Inferior parietal cortex (tissue), 1 donor: ENCODE measurements around the gene TMEM129.
A peak's percentile ranks its signal among the peaks of the same experiment; 100 is the strongest.

ENCODE experiments used
- DNase-seq: peaks from one replicate; pipeline ENCODE4 v3.0.0-alpha.2; 2016; ENCODE audit errors: extremely low spot score

Gene TMEM129

DNA sequence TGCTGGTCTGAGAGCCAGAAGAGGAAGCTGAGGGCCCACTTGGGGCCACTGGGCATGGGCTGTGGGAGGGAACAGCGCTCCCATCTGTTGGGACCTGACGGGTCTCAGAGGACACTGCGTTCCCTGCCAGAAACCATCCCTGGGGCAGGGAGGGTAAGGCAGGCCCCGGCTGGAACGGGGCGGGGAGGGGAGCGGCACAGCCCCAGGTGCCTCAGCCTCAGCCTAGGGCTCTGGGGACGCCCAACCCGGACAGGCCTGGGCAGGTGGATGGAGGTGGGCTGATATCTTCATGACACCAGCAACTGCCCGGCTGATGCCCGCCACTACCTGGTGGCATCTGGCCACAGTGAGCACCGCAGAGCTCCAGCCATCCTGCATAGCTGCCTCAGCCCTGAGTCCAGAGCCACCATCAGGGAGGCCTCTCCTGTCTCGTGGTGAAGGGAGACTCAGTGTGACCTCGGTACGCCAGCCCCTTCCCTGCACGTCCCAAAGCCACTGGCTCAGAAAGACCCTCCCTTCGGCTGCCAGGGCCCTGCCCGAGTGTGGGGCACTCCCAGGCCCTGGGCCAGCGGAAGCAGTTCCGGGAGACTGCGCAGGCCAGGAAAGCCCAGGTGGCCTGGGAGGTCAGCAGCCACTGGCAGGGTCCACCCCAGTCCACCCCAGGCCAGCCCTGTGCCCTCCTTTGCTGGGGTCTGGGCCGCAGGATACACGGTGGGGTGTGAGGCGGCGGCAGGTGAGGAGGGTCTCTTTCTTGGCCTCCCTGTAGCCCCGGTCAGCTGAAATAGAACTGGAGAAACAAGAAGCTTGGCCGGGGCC lies 37.4 kb upstream of the TMEM129 start:
- no peak for DNase-seq

DNA sequence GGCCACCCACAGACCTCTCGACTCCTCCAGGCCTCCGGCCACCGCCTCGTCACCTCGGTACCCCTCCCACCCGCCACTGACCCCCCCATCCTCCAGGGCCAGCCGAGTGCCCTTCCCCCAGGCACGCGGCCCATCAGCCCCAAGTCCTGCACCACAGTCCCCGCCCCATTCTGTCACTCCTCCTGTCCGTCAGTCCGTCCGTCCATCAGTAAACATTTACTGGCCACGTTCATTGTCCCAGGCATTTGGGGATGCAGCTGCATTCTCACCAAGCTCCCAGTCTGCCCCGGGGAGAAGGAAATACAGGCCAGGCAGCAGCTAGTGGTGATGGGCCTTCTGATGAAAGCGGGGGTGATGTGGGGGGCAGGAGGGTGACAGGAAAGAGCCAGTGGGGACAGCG lies 36.7 kb upstream of the TMEM129 start:
- no peak for DNase-seq

DNA sequence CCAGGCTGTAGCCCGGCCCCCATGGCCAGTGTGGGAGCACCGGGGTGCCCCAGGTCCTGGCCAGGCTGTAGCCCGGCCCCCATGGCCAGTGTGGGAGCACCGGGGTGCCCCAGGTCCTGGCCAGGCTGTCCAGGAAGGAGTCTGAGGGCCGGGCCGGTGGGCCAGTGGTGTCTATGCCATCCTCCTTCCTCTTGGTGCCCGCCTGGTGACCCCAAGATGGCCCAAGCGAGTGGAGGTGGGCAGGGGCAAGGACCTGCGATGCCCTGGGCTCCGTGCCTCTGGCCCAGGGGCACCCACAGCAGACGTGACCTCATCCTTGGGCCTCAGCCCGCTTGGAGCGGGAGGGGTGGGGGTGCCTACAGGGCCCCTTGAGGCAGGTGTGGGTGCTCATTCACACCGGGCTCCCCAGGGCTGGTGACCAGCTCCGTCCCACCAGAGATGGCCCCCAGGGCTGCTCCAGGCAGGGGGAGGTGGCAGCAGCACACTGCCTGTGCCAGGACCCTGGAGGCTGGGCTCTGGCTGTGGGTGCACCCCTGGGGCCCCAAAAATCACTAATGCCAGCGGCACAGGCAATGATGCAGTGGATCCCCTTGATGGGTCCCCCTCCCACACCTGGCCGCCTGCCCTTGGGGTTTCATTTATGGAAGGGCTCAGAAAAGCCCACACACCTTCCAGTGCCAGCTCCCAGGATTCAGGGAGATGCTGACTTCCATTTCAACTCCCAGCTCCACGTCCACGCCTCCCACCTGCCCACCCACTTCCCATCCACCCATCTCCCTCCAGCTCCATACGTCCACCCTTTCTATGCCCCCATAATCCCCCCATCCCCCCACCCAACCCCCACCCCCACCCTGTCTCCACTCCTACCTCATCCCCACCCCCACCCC lies 36.0 kb upstream of the TMEM129 start:
- no peak for DNase-seq

DNA sequence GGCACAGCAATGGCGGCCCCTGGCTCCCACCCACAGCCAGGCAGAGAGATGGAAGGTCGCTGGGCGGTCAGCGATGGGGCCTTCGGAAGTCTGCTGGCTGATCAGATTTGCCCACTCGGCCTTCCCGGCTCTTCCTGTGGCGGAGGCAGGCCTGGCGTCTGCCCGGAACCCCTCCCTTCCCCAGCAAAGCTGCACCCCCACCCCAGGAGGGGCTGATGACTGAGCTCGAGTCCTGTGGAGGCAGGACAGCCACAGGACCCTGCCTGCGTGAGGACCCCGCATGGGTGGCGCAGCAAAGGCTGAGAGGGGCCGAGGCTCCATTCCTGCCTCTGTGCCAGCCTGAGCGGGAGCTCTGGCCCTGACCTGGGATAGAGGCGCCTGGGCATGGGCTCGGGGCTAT lies 35.0 kb upstream of the TMEM129 start:
- no peak for DNase-seq

DNA sequence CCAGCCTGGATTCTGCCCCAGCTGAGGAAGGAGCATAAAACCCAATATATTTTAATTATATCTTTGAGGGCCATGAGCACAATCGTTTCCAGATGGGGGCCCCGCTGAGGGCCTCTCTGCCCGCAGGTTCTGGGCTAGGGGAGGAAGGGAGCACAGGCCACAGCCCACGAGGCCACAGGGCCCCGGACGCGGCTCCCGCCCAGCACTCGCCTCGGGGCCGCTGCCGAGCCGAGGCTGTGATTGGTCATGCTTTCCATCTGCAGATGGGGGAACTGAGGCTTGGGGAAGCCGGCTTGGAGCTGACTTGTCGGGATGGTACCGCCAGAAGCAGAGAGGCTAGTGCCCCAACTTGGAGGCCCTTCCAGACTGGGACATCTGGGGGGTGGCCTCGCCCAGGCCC lies 34.2 kb upstream of the TMEM129 start:
- no peak for DNase-seq

DNA sequence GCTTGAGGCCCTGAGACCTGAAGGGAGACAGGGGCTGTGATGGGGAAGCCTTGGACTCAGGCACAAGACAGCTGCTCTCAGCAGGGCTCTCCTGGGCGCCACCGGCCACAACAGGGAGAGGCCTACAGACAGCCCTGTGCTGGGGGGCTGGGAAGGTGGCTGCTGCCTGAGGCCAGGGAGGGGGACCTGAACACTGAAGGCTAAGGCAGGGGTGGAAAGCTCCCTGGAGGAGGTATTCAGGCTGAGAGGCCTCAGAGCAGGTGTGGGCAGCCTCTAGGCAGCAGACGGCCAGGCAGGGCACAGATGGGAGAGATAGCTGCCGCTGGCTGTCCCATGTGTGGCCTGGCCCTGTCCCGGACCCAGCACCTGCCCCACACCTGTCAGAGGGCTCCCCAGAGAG lies 33.2 kb upstream of the TMEM129 start:
- DNase-seq, result no peak

DNA sequence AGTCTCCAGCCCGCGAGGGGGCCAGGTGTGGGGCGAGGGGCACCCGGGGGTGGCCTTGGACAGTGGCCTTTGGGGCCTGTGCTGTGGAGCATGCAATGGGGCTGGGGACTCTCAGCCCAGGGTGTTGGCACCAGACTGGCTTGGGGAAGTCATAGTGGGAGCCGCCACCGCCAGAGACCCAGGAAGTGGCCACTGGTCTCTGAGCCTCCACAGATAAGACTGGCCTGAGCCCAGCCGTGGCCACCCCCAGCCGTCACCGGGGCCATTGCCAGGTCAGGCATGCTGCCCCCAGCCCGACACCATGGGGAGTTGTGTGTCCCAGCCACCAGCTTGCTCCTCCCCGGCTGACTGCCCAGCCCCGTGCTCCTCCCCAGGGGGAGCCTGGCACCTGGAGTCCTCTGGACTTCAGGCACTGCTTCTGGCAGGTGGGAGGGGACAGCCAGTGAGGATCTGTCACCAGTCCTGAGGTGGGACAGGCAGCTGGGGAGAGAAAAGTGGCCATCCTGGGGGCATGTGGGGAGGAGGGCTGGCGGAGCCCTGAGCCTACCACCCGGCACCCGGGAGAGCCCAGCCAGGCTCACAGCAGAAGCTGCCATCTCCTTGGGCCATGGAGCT lies 32.7 kb upstream of the TMEM129 start:
- no peak for DNase-seq

DNA sequence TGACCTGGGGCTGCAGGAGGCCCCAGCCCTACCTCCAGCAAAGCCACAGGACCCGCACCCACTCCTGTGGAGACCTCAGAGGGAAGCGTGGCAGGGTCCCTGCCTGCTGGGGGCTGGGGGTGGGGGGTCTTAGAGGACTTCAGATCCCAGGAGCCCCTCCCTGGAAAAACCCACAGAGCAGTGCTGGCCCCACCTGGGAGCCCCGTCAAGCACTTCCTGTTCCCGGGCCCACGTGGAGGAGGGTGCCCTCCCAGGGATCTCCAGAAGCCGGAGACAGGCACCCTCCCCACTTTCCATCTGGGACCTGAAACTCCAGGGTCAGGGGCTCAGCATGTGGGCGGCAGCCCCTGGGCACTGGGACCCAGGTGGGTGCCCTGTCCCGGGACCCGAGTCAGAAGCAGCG lies 32.2 kb upstream of the TMEM129 start:
- no peak for DNase-seq

DNA sequence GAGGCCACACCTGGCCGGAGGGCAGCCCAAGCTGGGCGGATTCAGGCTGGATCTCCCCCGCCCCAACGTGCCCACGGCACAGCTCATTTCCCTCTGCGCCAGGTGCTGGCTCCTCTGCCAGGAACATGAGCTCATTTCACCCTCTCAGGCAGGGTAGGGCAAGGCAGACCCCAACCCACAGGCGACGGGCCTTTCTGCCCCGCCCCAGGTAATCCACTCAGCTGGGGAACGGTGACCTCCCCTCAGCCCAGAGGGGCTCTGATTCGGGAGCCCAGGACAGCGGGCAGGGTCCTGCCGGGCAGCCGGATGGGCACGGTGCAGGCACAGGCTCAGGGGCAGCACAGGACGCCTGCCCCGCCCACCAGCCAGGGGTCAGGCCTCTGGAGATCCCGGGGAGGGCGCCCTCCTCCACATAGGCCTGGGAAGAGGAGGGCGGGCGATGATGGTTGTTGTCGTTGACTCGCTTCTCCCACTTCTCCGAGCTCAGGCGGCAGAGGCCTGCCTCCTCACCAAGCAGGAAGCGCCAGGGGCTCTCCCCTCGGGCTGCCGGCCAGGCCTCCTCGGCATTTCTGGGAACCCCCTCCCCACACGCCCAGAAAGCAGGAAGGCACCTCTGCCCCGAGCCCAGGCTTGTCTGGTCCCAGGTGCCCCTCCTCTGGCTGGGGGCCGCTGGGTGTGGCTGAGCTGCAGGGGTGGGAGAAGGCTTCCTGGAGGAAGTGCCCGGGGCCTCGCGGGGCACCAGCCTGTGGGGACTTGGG lies 31.3 kb upstream of the TMEM129 start:
- no peak for DNase-seq

DNA sequence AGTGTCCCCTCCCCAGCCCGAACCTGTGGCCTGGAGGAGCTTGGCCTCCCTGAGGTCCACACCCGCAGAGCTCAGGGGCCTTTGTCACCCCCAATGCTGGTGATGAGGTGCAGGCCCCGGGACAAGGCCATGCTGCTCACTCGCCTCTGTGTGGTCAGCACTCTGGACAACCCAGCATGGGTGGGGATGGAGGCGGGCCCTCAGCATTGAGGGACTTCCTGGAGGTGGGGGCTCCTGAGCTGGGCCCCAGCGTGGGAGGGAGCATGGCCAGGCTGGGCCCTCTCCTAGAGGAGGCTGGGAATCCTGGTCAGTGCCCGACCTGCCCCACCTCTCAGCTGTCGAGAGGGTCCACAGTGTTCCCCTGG lies 30.8 kb upstream of the TMEM129 start:
- no peak for DNase-seq

DNA sequence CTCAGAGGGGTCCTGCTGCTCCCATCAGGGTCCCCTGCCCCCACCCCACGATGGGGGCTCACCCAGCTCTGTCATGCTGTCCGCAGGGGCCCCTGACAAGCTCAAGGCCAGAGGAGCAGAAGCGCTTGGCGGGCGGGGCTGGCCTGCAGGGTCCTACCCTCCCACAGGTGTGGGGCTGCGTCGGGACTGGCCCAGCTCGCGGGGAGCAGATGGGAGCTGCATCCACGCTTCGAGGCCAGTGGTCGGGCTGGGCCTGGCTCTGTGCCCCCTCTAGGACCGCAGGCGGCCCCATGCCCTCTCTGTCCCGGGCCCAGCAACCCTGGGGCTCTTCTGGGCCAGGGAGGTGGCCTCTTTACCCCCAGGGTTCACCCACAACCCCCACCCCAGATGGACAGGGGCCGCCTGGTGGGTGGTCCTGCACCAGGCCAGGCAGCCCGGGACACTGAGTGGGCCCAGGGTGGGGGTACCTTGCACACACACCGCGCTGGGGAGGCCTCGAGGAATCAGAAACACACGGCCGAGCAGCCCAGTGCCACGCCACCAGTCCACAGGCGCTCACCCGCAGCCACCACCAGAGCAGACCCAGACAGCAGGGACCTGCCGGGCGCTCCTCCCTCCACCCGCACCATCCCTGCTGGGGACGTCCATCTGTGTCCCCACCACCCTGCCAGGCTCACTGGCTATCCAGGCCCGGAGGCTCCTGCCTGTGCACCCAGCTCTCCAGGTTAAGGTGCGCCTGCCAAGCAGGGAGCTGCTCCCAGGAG lies 30.2 kb upstream of the TMEM129 start:
- DNase-seq, result no peak

DNA sequence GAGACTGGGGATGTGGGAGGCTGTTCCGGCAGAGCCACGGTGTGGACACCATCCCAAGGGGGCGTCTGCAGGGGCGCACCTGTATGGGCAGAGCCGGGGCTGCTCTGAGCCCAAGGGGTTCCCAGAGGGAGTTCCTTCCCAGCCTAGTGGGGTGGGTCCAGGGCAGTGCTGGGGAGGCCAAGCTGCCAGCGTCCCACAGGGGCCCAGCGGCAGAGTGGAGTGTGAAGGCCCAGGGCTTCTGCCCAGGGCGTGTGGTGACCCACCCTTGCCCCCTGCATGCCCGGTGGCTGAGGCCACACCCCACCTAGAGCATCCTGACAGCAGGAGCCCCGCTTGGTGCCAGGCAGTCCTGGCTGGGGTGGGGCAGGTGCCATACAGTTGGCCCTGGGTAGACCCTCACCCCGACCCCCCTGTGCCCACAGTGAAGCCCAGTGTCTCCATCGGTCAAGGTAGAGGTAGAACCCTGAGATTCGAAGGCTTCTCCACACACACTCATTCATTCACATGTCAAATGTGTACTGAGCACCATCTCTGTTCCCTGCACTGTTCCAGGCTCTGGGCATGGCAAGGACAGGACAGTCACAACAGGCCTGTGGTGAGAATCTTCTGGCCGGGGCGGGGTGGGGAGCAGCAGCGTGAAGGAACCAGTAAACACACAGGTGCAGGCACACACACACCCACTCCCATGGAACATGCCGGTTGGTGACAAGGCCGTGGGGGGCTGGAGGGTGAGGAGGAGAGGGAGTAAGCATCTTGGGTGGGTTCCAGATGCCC lies 29.4 kb upstream of the TMEM129 start:
- no peak for DNase-seq

DNA sequence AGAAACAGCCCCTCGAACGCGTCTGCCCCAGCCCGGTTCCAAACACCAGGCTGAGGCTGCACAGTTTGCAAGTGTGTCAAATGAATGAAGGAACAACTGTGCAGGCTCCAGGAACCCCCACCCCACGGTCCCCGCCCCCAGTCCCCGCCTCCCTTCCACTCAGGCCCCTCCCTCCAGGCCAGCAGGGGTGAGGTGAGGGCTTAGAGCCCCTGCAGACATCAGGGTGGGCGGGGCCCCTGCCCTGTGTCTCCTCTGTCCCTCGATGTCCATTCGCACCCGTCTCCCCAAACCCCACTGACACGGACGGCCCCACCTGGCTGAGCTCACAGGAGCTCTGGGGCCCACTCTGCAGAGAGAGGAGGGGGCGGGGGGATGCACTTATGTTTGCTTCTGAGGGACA lies 28.7 kb upstream of the TMEM129 start:
- no peak for DNase-seq

DNA sequence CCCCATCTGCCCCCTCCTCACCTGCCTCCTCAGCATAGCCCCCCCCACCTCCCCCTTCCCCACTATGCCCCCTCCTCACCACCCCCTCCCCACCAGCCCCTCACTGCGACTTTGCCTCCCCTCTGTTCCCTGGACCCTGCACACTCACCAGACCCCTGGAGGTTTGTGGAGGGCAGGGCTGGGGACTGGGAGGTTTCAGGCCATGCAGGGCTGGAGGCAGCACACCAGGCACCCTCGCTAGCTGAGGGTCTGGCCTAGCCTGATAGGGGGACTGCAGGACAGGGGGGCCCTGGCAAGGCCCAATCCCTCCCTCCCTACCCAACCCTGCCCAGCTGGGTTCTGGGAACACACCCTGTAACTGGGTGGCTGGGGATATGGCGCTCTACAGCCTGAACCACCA lies 28.2 kb upstream of the TMEM129 start:
- no peak for DNase-seq

DNA sequence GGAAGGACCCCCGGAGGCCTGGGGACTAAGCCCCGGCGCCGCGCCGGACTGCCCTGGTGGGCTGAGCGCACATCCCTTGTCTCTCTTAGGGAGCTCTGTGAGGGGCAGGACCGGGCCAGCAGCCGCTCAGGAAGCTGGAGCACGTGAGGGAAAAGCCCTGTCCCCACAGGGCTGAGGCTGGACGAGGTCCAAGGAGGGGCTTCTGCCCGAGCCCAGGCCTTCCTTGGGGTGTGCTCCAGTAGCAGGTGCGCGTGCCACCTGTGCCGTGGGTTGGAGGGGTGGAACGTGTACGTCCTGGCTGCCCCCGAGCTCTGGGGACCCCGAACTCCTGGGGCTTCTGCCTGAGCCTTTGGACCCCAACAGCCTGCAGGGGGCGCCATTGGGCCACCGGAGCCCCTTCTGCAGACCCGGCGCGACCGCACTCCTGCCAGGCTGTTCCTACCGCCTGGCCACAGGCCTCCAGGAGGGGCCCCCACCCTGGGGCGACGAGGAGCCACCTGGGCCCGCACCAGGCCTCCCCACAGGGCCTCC lies 27.4 kb upstream of the TMEM129 start:
- DNase-seq, result peak; percentile 46

DNA sequence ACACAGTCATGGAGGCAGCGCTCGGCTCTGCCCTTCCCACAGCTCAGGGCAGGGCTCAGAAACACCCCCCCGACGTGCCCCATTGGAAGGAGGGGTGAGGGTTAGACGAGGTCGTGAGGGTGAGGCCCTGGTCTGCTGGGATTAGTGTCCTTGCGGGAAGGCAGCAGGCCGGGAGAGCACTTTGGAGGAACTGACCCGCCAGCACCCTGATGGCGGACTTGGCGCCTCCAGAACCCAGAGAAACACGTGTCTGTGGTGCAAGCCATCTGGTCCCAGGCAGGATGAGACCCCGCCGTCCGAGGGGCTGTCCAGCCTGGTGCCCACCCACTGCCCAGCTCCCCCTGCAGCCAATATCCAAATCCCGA lies 26.5 kb upstream of the TMEM129 start:
- DNase-seq, result no peak

DNA sequence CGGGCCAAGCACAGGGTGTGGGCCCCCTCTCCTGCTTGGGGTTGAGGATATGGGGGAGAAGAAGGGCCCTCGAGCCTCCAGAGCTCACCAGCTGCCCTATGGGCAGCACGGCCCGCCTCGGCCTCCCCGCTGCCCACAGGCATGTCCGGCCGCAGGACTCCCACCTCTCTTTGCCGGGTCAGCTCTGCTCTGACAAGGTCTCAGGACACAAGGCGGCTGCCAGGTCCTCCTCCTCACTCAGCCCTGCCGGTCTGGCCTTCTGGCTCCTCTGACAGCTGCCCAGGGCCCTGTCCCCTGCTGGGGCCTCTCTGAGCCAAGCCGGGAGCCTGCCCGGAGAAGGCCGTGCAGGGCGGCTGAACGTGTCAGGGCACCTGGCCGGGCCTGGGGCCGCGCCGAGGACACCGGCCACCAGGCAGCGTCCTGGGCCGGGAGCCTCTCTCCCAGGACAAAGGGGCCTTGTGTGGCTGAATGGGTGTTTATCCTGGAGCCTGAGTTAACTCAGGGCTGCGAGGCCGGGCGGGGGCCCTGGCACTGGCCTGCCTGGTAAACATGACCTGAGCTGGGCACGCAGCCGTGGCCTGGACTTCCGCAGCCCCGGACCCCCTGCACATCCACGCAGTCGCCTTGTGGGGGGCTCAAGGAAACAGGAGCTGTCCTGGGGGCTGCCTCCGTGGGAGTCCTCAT lies 25.9 kb upstream of the TMEM129 start:
- DNase-seq, result no peak

DNA sequence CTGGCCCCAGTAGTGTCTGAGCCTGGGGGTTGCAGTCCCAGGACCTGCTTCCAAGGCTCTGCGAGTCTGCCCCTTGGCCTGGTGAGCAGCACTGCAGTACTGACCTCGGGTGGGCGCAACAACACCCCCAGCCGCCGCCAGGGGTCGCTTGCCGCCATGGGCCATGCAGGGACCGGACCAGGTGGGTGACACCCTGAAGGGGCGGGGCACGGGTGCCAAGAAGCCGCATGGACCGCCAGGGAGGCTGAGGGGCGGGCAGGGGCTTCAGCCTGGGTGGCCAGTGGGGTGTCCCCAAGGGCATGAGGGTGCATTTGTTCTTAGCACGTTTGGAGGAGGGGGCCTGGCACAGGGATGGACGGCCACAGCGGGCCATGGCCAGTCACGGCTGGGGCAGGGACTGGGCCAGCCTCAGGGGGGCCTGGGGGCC lies 25.2 kb upstream of the TMEM129 start:
- peak; percentile 47 for DNase-seq

DNA sequence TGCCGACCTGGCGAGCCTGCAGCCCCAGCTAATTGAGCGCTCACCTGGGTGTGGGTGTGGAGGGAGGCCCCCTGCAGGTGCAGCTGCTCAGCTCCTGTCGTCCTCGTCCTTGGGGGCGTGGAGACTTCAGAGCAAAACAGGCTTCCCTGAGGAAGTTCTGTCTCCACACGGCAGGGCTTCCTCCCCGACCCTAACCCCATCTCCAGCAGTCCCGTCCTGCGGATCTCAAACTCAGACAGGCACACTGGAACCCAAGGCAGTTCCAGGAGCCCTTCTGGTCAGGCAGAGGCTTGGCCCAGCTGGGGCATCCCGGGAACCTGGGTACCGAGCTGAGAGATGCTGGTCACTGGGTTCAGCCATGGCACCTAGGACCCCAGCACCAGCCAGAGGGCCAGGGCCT lies 24.6 kb upstream of the TMEM129 start:
- no peak for DNase-seq

DNA sequence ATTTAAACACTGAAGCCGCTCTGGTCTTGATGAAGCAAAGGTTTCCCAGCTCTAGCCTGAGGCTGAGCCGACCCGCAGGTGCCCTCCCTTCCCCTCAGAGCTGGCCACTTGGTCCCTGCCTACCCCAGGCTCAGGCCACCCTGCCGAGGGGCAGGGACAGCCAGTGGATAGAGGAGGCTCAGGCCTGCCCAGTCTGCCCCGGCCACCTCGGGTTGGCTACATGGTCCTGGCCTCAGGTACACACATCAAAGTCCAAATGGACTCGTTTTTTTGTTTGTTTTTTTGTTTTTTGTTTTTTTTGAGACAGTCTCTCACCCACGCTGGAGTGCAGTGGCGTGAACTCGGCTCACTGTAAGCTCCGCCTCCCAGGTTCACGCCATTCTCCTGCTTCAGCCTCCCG lies 24.0 kb upstream of the TMEM129 start:
- no peak for DNase-seq
